ENCODE measurements around the gene DCK.

The DCK gene

GRCh38 chr4:71063711-71064110 lies 70.3 kb downstream of the DCK start:
- DNase-seq (ENCODE audit: low read depth) = no peak

DNA sequence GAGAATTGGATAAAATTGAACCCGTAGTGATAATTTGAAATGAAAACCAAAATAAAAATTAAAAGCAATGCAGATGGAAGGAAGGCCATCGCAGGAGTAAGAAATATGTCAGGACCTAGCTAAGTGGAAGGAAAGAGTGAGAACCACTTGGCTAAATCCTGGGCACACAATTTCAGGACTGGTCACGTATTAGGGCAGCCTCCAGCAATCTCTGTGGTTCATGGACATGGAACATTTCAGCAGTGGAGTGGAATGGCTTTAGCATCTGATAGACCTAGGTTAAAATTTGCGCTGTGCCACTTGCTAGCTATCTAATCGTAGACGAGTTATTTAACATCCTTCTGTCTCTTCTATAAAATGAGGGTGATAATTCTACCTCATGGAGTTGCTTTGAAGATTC lies 71.1 kb downstream of the DCK start:
- DNase-seq (ENCODE audit: low read depth) = no peak

DNA sequence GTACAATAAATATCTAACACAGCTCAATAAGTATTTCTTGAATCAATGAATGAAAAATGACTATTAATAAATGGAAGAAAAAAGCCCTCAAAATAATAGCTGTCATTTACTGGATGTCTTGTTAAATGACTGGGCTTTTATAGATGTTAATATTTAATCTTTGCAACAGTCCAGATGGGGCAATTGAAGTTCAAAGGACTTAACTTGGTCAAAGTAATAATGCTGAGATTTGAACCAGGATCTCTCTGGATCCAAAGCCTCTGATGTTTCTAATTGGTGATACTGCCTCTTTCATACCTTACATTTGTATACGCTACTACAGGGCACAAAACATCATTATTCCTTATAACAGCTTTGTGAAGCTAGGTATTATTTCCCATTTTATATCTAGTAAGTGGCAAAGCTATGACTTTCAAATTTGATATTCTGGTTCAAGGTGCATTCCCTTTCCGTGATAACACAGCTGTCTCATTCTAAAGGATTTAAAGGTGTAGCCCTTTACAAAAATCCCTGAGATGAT lies 72.6 kb downstream of the DCK start:
- no peak for DNase-seq (ENCODE audit: low read depth)

DNA sequence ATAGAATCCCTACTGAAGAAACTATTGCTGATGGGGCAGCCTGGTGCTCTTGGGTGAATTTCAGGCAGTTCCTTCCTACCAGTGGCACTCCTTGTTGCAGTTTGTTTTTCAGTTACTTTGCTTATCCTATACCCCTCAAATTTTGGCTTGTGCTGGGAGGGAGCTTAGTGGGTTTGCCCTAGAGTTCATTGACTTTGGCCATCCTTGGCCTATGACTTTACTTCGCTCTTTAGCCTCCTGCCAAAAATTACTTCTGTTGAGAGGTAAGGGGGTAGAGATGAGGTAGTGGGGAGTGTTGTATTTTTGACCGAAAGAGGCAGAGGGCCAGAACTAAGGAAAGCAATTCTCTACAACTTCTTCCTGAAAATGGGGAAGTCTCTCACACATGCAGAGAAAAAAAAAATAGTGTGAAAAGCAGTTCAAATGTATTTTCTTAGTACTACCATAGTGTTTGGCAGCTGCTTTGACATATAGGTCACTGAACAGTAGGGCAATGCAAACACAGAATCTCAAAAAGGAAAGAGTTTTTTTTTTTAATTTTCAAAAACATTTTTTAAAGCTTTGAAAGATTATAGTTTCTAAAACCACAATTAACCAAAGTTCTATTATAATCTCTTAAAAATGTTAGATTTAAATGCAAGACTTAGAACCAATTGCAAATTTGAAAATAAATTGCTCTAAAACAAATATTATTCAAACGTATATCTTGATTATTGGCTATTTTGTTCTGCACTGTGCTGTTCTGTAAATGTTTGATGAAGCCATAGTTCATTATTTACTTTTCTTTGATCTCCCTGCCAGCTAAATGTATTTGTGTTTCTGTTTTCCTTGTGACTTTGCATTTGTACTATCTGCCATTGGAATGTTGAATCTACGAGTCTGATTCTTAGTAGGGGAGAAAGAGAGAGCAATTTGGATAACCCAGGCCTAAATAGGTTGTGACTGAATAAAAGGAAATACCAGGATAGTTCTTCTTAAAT lies 73.6 kb downstream of the DCK start:
- no peak for DNase-seq (ENCODE audit: low read depth)

DNA sequence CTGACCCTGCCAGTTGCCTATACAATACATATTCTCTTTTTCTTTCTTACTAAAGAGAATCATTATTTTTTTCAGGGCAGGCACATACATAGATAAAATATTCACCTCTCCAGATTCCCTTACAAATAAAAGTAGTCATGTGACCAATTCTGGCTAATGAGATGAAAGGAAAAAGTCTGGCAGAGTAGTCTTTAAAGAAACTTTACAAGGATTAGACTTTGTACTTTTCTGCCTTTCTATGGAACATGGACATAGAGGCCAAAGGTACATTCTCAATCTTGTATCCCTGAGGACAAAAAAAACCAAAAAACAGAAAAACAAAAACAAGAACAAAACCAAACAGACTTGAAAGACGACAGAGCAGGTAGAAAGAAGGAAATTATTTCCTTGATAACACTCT lies 75.6 kb downstream of the DCK start:
- DNase-seq (ENCODE audit: low read depth) = no peak

DNA sequence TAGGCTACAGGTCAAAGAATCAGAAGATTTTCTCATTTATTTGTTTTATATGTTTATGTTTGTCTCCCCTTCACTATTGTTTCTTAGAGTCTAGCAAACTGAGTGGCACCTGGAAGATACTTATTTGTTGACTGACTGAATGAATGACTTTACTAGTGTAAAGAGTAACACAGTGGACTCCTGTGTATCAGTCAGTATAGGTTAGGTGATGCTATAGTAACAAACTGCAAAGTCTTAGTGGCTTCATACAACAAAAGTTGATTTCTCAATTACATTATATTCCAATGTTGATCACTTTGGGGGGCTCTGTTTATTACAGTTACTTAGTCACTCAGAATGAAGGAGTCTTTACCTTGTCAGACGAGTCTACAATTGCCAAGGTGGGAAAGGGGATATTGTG lies 76.6 kb downstream of the DCK start:
- no peak for DNase-seq (ENCODE audit: low read depth)

DNA sequence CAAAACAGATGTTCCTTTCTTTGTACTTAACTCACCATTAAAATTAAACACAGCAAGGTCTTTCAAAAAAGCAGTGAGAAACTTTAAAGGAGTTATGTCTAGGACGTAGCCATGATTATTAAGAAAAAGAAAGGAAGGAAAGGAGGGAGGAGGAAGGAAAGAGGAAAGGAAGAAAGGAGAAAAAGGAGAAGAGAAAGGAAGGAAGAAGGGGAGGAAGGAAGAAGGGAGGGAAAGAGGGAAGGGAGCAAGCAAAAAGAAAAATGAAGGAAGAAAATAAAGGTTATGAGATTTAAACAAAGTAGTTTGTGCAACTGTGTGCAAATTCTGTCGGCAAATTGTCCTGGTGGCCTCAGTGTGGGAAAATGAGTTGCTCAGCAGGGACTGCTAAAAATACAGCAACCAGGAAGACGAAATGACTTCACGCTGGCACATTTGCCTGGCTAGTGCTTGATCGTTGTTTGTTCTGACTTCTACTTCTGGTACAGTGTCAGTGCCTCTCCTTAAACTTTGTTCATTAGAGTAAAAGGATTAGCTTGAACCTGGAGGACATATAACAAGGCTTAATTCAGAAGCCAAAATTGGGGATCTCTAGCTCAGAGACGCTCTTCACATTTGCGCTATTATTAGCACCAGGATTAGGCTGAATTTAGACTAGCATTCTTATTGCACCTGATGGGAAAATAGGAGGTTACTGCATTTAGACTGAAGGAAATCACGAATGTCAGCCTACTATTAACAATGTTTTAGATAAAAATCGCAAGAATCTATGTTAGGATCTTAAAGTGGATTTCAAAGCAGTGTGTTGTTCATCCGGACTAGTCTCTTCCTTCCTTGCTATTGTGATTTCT lies 81.2 kb downstream of the DCK start:
- no peak for DNase-seq (ENCODE audit: low read depth)
